Fibroblast of villous mesenchyme (primary cell): ENCODE data around the gene HBE1. TPM values are rescaled to one million over a fixed set of nuclear protein-coding genes. Genes with fewer than 3 reads are reported as not detected.
A peak's percentile ranks its signal among the peaks of the same experiment; 100 is the strongest.

ENCODE experiments used
- DNase-seq: peaks from one replicate; pipeline ENCODE4 v3.0.0-alpha.2; 2010; ENCODE audit warnings: low read depth
- H3K4me3 ChIP-seq: 2 replicates; pipeline ENCODE4 v1.5.1; 2011; ENCODE audit warnings: low read depth, mild to moderate bottlenecking, low read length
- total RNA-seq: library from RNA; depleted of rRNA; stranded (reverse); fragments of >200 nt; gene quantifications from 2 replicates; pipeline ENCODE4 v1.2.3, GENCODE V29; 2012
- TF ChIP-seq, protein P1 (sequence below): IDR thresholded peaks from 2 replicates; pipeline ENCODE4 v1.5.1; 2012; ENCODE audit warnings: low read depth, mild to moderate bottlenecking, low read length; ENCODE audit not compliant: insufficient read depth

HBE1 gene
- total RNA-seq, 1 donor, result 1.7 TPM

DNA sequence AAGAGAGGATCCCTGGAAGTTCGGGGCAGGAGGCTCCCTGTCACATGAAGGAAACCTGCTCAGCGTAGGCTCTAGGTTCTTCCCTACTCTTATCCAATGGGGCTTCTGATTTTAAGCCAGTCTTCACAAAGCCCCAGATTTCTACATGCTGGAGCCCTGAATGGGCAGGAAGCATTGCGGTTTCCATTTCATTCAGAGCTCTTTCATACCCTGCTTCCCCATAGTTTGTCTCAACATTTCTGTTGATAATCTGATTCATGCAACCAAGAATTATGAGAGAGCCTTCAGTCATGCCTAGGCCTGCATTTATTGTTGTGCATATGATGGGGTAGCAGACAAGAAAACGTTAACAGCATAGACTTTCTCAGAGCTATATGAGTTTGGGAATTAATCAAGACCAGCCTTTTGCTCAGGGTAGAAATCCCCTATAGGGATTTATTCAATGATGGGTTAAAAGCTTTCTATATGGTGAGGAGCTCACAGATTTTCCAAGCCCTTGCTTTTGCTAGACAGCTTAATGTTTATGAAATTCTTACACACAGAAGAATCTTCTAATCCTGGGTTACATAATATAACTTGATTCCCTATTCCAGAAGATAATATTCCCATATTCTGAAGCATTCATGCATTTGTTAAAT lies 16.1 kb upstream of the HBE1 start:
- H3K4me3 ChIP-seq, result no peak overlapping the region
- TF ChIP-seq, protein P1, sequence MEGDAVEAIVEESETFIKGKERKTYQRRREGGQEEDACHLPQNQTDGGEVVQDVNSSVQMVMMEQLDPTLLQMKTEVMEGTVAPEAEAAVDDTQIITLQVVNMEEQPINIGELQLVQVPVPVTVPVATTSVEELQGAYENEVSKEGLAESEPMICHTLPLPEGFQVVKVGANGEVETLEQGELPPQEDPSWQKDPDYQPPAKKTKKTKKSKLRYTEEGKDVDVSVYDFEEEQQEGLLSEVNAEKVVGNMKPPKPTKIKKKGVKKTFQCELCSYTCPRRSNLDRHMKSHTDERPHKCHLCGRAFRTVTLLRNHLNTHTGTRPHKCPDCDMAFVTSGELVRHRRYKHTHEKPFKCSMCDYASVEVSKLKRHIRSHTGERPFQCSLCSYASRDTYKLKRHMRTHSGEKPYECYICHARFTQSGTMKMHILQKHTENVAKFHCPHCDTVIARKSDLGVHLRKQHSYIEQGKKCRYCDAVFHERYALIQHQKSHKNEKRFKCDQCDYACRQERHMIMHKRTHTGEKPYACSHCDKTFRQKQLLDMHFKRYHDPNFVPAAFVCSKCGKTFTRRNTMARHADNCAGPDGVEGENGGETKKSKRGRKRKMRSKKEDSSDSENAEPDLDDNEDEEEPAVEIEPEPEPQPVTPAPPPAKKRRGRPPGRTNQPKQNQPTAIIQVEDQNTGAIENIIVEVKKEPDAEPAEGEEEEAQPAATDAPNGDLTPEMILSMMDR, result no peak
- no peak for DNase-seq

- H3K4me3 ChIP-seq, result no peak overlapping the region
- DNase-seq, result no peak
- TF ChIP-seq, protein P1, result no peak
Measured at GRCh38 chr11:5284637-5285036, 14.9 kb upstream of the HBE1 start.

DNA sequence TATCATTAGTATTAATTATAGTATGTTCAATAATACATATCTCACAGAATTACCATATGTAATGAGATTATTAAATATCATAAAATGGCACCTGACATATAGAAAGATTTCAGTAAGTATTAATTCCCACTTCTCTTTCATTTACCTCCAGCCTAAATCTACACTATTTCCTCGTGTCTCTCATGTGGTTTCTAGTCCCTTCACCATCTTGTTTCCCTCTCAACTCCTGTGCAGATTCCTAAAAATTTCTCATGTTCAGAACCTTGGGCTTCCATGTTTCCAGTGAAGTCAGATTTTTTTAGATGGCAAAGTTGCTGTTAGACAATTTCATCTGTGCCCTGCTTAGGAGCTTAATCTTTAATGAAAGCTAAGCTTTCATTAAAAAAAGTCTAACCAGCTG lies 14.1 kb upstream of the HBE1 start:
- DNase-seq, result no peak
- TF ChIP-seq, protein P1, result no peak
- no peak overlapping the region for H3K4me3 ChIP-seq

GRCh38 chr11:5283086-5283485 lies 13.3 kb upstream of the HBE1 start:
- H3K4me3 ChIP-seq, result no peak overlapping the region
- TF ChIP-seq, protein P1, result no peak
- no peak for DNase-seq

DNA sequence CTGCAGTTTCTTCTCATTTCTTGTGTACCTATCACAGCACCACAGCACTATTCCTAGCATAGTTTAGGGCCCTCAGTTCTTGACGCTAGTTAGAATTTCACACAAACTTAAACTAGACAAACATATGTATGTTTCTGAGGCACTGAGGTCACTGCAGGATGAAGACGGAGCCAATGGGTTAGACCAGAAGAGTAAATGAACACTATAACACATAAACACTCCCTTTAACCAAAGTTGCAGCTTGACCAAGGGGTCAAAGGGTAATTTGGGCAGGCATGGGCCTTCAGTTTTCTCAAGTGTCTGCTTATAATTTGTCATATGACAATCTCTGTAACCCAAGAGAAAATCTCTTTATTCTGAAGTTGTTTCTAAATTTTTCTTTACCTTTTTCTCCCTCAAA lies 12.9 kb upstream of the HBE1 start:
- DNase-seq, result no peak
- H3K4me3 ChIP-seq, result no peak overlapping the region
- TF ChIP-seq, protein P1, result no peak

- DNase-seq, result no peak
- H3K4me3 ChIP-seq, result no peak overlapping the region
- TF ChIP-seq, protein P1, result no peak
Measured at GRCh38 chr11:5281596-5281995, 11.9 kb upstream of the HBE1 start.

DNA sequence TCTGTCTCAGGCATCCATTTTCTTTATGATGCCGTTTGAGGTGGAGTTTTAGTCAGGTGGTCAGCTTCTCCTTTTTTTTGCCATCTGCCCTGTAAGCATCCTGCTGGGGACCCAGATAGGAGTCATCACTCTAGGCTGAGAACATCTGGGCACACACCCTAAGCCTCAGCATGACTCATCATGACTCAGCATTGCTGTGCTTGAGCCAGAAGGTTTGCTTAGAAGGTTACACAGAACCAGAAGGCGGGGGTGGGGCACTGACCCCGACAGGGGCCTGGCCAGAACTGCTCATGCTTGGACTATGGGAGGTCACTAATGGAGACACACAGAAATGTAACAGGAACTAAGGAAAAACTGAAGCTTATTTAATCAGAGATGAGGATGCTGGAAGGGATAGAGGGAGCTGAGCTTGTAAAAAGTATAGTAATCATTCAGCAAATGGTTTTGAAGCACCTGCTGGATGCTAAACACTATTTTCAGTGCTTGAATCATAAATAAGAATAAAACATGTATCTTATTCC lies 10.9 kb upstream of the HBE1 start:
- TF ChIP-seq, protein P1, result no peak
- no peak overlapping the region for H3K4me3 ChIP-seq
- peak; percentile 97 for DNase-seq
